Uterus (tissue), 2 donors: Measurements from ENCODE around the gene ETS1.

Experiments used
- CTCF ChIP-seq, 4 experiments: fragments of 200-600 bp in 2 of 4; fragments of 450-650 bp in 2 of 4; sonication (generic) in 2 of 4; IDR thresholded peaks; one replicate each; pipeline ENCODE4 v1.5.1; 2016 to 2019; ENCODE audit warnings: antibody characterized with exemption in 4 of 4, mild to moderate bottlenecking in 2 of 4, moderate library complexity in 1 of 4
- POLR2A ChIP-seq, 2 donors: fragments of 450-650 bp; IDR thresholded peaks; one replicate each; pipeline ENCODE4 v1.6.1; 2016; ENCODE audit warnings: antibody characterized with exemption in 2 of 2, mild to moderate bottlenecking in 1 of 2, moderate library complexity in 1 of 2

- TF ChIP-seq CTCF (IDR thresholded peaks at IDR 0.05): no peak
- TF ChIP-seq POLR2A (IDR thresholded peaks at IDR 0.05): no peak
These were observed 6.7 kb downstream of the ETS1 start for GRCh38 chr11:128580612-128581011.
